HuH-7 (cell line): ENCODE measurements around the gene COL12A1.
A peak's percentile ranks its signal among the peaks of the same experiment; 100 is the strongest.

ENCODE experiments used
- DNase-seq: peaks from one replicate; pipeline ENCODE4 v3.0.0; 2011; ENCODE audit warnings: low spot score

The COL12A1 gene

GRCh38 chr6:75205776-75206575 is at the start of gene COL12A1:
Gene COL12A1 (minus strand): TSS chr6:75206053. CDS start chr6:75202792, 3,261 bp downstream.
- DNase-seq: peak; percentile 49

GRCh38 chr6:75250552-75250951 is 44.7 kb upstream of the COL12A1 start:
- DNase-seq: no peak

DNA sequence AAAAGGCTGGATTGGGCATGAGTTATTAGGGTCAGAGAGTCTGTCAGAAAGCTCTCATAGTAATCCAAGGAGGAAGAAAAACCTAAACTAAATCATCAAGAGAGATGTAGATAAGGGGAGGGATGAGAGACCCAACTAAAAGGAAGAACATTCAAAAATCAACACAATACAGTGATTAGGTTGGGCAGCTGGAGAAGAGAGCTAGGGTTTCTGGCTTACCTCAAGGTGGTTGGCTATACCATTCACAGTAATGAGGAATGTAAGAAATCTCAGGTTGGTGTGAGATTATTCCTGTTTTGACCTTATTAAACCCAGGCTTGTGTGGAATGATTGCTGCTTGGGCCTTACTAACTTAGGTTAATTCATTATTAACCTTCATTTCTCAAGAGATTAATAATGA is 44.0 kb upstream of the COL12A1 start:
- no peak for DNase-seq

- DNase-seq: no peak
Observed at GRCh38 chr6:75246386-75246785, 40.5 kb upstream of the COL12A1 start.

DNA sequence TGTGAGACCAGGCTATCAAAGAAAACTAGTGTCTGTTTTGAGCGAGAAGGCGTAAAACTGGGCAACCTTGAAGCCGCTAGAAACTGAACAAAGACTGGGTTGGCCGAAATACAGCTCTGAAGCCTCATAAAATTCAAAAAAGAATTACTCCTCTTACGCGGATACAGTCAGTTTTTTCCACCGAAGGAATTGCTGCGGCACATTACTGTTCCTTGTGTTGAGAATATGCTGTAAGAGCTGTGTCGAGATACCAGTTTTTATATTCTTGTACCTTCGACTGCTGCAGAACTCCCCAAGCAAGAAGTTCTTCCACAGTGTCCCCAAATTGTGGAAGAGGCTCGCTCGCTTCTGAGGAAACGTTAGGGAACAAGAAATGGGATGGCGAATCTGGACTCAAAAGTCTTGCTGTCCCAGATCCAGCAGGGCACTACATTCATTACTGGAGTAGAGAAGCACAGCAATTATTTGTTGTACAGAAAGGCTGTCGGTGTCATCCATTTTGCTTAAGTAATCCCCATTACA is 38.3 kb upstream of the COL12A1 start:
- no peak for DNase-seq

DNA sequence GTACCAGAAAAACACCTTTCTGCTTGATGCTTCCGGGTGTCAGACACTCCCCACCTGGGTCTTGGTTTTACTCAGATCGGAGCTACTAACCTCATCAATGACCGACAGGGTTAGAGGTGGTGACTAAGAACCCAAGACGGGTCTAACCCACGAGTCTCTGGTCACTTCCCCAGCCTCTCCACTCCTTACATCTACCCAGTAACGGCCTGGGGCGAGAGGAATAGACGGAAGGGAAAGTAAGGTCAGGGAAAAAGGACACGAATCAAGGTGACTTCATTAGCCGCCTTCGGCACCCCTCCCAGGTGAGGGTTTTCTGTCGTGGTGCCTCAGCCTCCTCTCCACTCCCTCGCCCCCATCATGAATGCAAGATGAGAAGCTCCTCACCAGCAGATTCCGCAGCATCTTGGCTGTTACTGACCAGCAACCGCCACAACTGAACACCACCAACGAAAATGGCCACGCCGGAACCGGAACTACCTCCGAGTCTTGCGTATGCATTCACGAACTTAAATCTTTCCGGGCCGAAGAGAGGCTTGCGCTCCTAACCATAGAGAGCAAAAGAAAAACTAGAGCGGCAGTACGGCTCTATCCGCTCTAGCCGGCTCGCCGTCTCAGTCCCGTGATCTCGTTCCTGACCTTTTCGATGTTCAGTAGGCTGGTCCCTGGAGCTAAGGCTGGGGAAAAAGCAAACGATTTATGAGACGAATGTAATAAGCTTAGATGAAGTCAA is 37.6 kb upstream of the COL12A1 start, which contains the start of gene COX7A2:
Gene COX7A2 (minus strand): TSS at position 469 of the 730 bp plus-strand sequence. CDS start 67 bp downstream, at position 402.
- peak; percentile 66 for DNase-seq

DNA sequence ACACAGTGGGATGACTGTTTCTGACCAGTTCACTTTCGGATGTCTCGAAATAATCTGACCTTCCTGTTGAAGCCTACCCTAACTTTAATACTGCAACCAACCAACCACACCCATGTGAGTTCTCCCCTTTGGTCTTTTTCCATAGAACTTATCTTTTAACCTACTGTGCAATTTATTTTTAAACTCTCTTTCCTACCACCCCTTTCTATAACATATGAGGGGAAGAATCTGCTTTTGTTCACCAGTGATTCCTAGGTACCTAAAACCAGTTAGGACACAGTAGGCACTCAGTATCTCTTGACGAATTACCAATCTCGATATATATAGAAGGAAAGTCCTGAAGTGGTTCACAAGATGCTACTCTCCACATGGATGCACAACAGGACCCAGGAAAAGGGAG is 30.8 kb upstream of the COL12A1 start:
- no peak for DNase-seq

DNA sequence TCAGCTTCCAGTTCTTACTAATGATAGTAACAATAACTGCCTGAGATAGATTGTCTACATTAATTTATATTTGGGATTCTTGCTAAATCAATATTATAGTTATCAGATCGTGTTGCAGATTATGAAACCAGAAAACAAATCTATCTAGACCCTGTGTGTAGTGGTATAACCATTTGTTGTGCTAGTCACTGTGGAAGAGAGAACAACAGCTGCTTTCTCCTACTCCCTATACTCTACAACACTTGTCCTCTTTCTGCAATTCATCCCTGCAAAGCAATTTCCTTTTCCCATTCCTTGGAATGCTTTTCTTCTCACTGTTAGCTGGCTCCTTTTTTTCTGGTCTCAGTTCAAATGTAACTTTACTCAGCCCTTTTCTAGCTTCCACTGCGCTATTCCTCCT is 29.4 kb upstream of the COL12A1 start:
- no peak for DNase-seq

DNA sequence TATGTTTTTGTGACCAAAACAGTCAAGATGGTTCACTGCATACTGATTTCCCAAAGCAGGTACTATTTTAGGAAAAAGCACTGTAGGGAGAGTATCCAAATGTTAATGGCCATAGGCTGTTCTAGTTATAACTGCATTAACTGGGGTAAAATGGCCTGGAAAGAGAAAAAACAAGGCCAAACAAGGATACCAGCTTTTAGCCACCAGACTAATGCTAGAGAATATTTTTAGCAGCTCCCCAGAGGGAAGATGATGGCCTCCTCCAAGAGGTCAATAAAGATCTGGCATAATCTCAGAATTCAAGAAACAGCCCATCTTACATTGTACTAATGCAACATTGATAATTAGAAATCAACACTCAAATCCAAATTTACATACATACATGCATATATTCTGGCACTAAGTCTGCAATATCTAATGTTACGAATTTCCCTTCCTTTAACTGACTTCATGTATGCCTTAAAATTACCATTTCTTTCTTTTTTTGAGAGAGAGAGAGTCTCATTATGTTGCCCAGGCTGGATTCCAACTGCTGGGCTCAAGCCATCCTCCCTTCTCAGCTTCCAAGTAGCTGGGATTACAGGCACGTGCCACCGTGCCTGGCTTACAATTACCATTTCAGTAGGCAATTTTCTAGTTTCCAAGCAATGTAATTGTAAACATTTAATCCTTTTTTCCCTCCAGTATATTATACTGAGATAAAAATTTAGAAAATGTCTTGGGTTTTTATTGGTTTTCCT is 28.4 kb upstream of the COL12A1 start:
- DNase-seq: no peak

DNA sequence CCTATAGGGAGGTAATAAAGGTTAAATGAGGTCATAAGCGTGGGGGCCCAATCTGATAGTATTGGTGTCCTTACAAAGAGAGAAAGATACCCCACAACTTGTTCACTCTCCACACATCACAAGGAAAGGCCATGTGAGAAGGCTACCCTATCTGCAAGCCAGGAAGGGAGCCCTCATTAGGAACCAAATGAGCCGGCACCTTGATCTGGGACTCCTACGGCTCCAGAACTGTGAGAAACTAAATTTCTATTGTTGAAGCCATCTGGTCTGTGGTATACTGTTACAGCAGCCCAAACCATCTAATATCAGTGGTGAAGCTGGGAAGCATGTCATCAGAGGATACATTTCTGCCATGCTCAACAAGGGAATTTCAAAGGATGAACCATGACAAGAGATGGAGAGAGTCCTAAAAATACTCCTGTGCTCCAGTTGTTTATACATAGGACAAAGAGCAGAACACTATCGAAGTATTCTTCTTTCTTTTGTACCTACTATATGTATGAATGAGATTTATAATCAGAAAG is 27.3 kb upstream of the COL12A1 start:
- no peak for DNase-seq

GRCh38 chr6:75230484-75231325 is 24.9 kb upstream of the COL12A1 start:
- no peak for DNase-seq

- DNase-seq: no peak
Observed at GRCh38 chr6:75224303-75224926, 18.6 kb upstream of the COL12A1 start.

DNA sequence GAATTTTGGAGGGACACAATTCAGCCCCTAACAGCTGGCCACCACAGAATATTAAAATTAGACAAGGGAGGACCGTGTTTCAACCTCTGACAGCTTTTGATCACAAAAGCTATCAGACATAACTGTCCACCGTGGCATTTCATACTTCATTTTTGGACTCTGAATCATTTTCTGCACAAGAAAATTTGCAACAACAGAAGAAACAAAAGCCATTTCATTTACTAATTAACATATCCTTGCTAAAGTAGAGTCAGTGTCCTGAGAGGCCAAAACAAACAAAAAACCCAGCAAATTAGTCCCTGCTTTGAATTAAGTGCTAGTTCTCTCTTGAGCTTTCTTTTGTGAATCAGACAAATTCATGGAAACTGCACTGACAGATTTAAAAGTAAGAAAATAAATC is 17.6 kb upstream of the COL12A1 start:
- DNase-seq: no peak

GRCh38 chr6:75222261-75222660 is 16.4 kb upstream of the COL12A1 start:
- no peak for DNase-seq

DNA sequence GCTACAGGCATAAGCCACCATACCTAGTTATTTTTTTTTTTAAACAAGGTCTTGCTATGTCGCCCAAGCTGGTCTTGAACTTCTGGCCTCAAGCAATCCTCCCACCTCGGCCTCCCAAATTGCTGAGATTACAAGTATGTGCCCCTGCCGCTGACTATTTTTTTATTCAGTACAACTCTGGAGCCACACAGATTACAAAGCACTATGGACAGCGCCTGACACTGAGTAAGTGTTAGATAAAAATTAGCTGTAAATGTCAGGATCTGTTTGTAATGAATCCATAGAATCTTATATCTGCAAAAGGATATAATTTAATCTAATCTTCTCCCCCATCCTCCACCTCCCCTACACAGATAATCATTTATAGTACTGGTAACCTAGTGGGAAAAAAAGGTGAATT is 15.3 kb upstream of the COL12A1 start:
- DNase-seq: no peak

DNA sequence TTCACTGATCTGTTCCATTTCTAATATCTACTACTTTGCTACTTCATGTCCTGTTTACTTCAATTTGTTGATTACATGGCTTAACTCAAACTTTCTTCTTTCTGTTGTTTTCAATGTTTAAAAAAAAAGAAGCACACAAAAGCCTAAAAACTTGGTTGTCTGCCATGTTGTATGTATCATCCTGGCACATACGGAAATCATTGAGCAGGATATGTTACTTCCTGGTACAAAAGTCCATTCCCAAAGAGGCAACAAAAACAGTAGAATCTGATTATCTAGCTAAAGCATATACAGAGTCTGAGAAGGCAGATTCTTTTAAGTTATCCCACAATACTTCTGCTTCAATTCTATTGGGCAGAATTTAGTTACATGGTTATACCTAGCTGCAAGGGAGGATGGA is 14.5 kb upstream of the COL12A1 start:
- no peak for DNase-seq

DNA sequence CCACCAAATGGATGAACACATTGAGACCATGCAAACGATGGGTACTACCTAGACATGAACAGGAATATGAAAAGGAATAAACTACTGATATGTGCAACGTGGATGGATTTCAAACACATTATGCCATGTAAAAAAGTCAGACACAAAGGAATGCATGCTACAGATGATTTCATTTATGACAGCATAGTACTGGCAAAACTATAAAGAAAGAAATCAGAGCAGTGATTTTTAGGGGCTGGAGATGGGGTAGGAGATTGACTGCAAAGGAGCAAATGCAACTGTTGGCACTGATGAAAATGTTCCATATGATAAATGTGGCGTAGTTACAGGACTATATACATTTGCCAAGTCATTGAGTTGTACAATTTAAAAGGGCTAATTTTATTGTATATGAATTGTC is 13.4 kb upstream of the COL12A1 start:
- DNase-seq: no peak

GRCh38 chr6:75217193-75217592 is 11.3 kb upstream of the COL12A1 start:
- DNase-seq: no peak

GRCh38 chr6:75215291-75215690 is 9.4 kb upstream of the COL12A1 start:
- no peak for DNase-seq

GRCh38 chr6:75213732-75214131 is 7.9 kb upstream of the COL12A1 start:
- DNase-seq: no peak

GRCh38 chr6:75213112-75213511 is 7.3 kb upstream of the COL12A1 start:
- no peak for DNase-seq
